Measurements from ENCODE around the gene PTPRN2. TPM values are rescaled to one million over a fixed set of nuclear protein-coding genes. Genes with fewer than 3 reads are reported as not detected.

Gene PTPRN2
- total RNA-seq, 1 donor from 2014 or later = 1.8 TPM

- TF ChIP-seq, protein P1, sequence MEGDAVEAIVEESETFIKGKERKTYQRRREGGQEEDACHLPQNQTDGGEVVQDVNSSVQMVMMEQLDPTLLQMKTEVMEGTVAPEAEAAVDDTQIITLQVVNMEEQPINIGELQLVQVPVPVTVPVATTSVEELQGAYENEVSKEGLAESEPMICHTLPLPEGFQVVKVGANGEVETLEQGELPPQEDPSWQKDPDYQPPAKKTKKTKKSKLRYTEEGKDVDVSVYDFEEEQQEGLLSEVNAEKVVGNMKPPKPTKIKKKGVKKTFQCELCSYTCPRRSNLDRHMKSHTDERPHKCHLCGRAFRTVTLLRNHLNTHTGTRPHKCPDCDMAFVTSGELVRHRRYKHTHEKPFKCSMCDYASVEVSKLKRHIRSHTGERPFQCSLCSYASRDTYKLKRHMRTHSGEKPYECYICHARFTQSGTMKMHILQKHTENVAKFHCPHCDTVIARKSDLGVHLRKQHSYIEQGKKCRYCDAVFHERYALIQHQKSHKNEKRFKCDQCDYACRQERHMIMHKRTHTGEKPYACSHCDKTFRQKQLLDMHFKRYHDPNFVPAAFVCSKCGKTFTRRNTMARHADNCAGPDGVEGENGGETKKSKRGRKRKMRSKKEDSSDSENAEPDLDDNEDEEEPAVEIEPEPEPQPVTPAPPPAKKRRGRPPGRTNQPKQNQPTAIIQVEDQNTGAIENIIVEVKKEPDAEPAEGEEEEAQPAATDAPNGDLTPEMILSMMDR (IDR thresholded peaks at IDR 0.05) = no peak
- Mint-ChIP-seq H3K27ac (no peak overlapping the region), H3K36me3 (ENCODE audit: low read depth) (no peaks in the 10 kb centered on the region), H3K27me3 (peaks cover 15% of the 10 kb centered on the region), H3K9me3 (no peaks in the 10 kb centered on the region), H3K4me3 (no peak overlapping the region), H3K4me1 (peaks cover 2% of the 10 kb centered on the region)
- ChIA-PET CTCF (no interaction called here), POLR2A (no interaction called here)
- ATAC-seq (ENCODE audit: low read depth) = no peak
- no peak for DNase-seq
- intact Hi-C loops (cut with micrococcal nuclease) = no loop called here
Measured at GRCh38 chr7:158556721-158557440, 30.7 kb downstream of the PTPRN2 start.

GRCh38 chr7:158555034-158555520, 32.5 kb downstream of the PTPRN2 start:
- H3K27ac Mint-ChIP-seq = no peak overlapping the region
- ATAC-seq (ENCODE audit: low read depth) = no peak
- TF ChIP-seq, protein P1 (IDR thresholded peaks at IDR 0.05) = no peak

GRCh38 chr7:158550886-158551452, 36.7 kb downstream of the PTPRN2 start:
- H3K27me3 Mint-ChIP-seq = peaks cover 7% of the 10 kb centered on the region
- H3K4me3 Mint-ChIP-seq = no peak overlapping the region
- H3K4me1 Mint-ChIP-seq = no peaks in the 10 kb centered on the region
- TF ChIP-seq, protein P1 (IDR thresholded peaks at IDR 0.05) = no peak
- no peak for DNase-seq
- POLR2A ChIA-PET = no interaction called here
- H3K36me3 Mint-ChIP-seq (ENCODE audit: low read depth) = no peaks in the 10 kb centered on the region
- CTCF ChIA-PET = no interaction called here
- no peak for ATAC-seq (ENCODE audit: low read depth)
- no peak overlapping the region for H3K27ac Mint-ChIP-seq
- intact Hi-C loops (cut with micrococcal nuclease) = no loop called here
- H3K9me3 Mint-ChIP-seq = no peaks in the 10 kb centered on the region

More at GRCh38 chr7:158555034-158555520, 32.5 kb downstream of the PTPRN2 start:
- intact Hi-C loops (cut with micrococcal nuclease) = no loop called here
- Mint-ChIP-seq H3K27me3 (peaks cover 12% of the 10 kb centered on the region), H3K4me1 (peaks cover 2% of the 10 kb centered on the region), H3K9me3 (no peaks in the 10 kb centered on the region), H3K4me3 (no peak overlapping the region), H3K36me3 (ENCODE audit: low read depth) (no peaks in the 10 kb centered on the region)
- ChIA-PET CTCF (no interaction called here), POLR2A (no interaction called here)
- no peak for DNase-seq

GRCh38 chr7:158550394-158550700, 37.3 kb downstream of the PTPRN2 start:
- no peaks in the 10 kb centered on the region for H3K4me1 Mint-ChIP-seq
- no peaks in the 10 kb centered on the region for H3K36me3 Mint-ChIP-seq (ENCODE audit: low read depth)
- H3K27ac Mint-ChIP-seq = no peak overlapping the region
- TF ChIP-seq, protein P1 (IDR thresholded peaks at IDR 0.05) = no peak
- H3K9me3 Mint-ChIP-seq = no peaks in the 10 kb centered on the region
- intact Hi-C loops (cut with micrococcal nuclease) = no loop called here
- POLR2A ChIA-PET = no interaction called here
- DNase-seq (no peak), ATAC-seq (ENCODE audit: low read depth) (no peak)
- H3K4me3 Mint-ChIP-seq = no peak overlapping the region
- peaks cover 4% of the 10 kb centered on the region for H3K27me3 Mint-ChIP-seq
- CTCF ChIA-PET = no interaction called here

GRCh38 chr7:158549616-158550393, 37.8 kb downstream of the PTPRN2 start:
- H3K27me3 Mint-ChIP-seq = peaks cover 3% of the 10 kb centered on the region
- ATAC-seq (ENCODE audit: low read depth) (no peak), DNase-seq (no peak)
- intact Hi-C loops (cut with micrococcal nuclease) = no loop called here
- H3K27ac Mint-ChIP-seq = no peak overlapping the region
- ChIA-PET CTCF (no interaction called here), POLR2A (no interaction called here)
- H3K36me3 Mint-ChIP-seq (ENCODE audit: low read depth) = no peaks in the 10 kb centered on the region
- TF ChIP-seq, protein P1 (IDR thresholded peaks at IDR 0.05) = no peak
- no peaks in the 10 kb centered on the region for H3K9me3 Mint-ChIP-seq
- no peaks in the 10 kb centered on the region for H3K4me1 Mint-ChIP-seq
- no peak overlapping the region for H3K4me3 Mint-ChIP-seq
